IMR-90 (cell line): ENCODE results near the gene DDT. TPM values are rescaled to one million over a fixed set of nuclear protein-coding genes. Genes with fewer than 3 reads are reported as not detected.

ENCODE experiments used
- ATAC-seq: fragments of 200-7000 bp; cut with Tn5 transposase; 2 replicates; pipeline ENCODE4 v1.9.1; 2020; ENCODE audit warnings: low read depth, mild to moderate bottlenecking, moderate library complexity
- BruUV-seq: library from RNA; stranded (reverse); fragments of 400-500 nt; replicated peaks from 2 replicates; lab custom pipeline; 2021; lab: Mats Ljungman, UMichigan
- CTCF ChIA-PET: fragments of 300-600 bp; formaldehyde crosslinking; extraction: SDS; loops from one replicate; lab custom pipeline; 2021; ENCODE audit warnings: antibody characterized with exemption; lab: Yijun Ruan, JAX
- POLR2A ChIA-PET: fragments of 300-600 bp; sonication (Branson Sonifier 250); formaldehyde crosslinking; loops from one replicate; lab custom pipeline; 2022; ENCODE audit warnings: antibody characterized with exemption; ENCODE audit not compliant: unreplicated experiment; lab: Charles Lee
- DNase-seq: peaks from one replicate; pipeline ENCODE4 v3.0.0; 2013
- H2AFZ ChIP-seq: replicated peaks from 2 replicates; pipeline ENCODE3; 2013; ENCODE audit warnings: low read length, mild to moderate bottlenecking; ENCODE audit not compliant: poor library complexity
- H2AK5ac ChIP-seq: 2 replicates; pipeline ENCODE4 v1.6.1; 2013; ENCODE audit warnings: low read depth, low read length, inconsistent platforms
- H2AK9ac ChIP-seq: replicated peaks from 2 replicates; pipeline ENCODE3; 2013; ENCODE audit warnings: mild to moderate bottlenecking, low read depth, low read length, moderate library complexity; ENCODE audit not compliant: poor library complexity
- H2BK120ac ChIP-seq: 2 replicates; pipeline ENCODE4 v1.6.1; 2013; ENCODE audit warnings: low read depth, low read length, inconsistent platforms
- H2BK15ac ChIP-seq: 3 replicates; pipeline ENCODE4 v1.6.1; 2013; ENCODE audit warnings: low read depth, low read length, inconsistent platforms
- H2BK20ac ChIP-seq: 2 replicates; pipeline ENCODE4 v1.6.1; 2013; ENCODE audit warnings: low read depth, mild to moderate bottlenecking, inconsistent platforms, low read length, moderate library complexity
- H2BK5ac ChIP-seq: 2 replicates; pipeline ENCODE4 v1.6.1; 2013; ENCODE audit warnings: mild to moderate bottlenecking, low read depth, low read length, inconsistent platforms; ENCODE audit not compliant: poor library complexity, severe bottlenecking
- H3K14ac ChIP-seq: replicated peaks from 2 replicates; pipeline ENCODE4 v1.6.1; 2013; ENCODE audit warnings: low read depth, low read length, inconsistent platforms
- H3K18ac ChIP-seq: 2 replicates; pipeline ENCODE4 v1.6.1; 2013; ENCODE audit warnings: low read depth, low read length, control low read depth
- H3K23ac ChIP-seq: 2 replicates; pipeline ENCODE4 v1.6.1; 2013; ENCODE audit warnings: low read depth, low read length, inconsistent platforms
- H3K27ac ChIP-seq: 2 replicates; pipeline ENCODE4 v1.5.1; 2013; ENCODE audit warnings: mild to moderate bottlenecking, control low read depth, low read length; ENCODE audit not compliant: insufficient read depth
- H3K27me3 ChIP-seq: 2 replicates; pipeline ENCODE4 v1.6.1; 2013; ENCODE audit warnings: low read length; ENCODE audit not compliant: control insufficient read depth, insufficient read depth
- H3K36me3 ChIP-seq: 2 replicates; pipeline ENCODE4 v1.6.1; 2013; ENCODE audit warnings: low read length, mixed read lengths; ENCODE audit not compliant: control insufficient read depth, insufficient read depth
- H3K4ac ChIP-seq: 2 replicates; pipeline ENCODE4 v1.6.1; 2013; ENCODE audit warnings: low read depth, low read length, inconsistent platforms
- H3K4me1 ChIP-seq: 2 replicates; pipeline ENCODE4 v1.6.1; 2013; ENCODE audit warnings: low read length, mixed read lengths; ENCODE audit not compliant: control insufficient read depth, insufficient read depth
- H3K4me2 ChIP-seq: 2 replicates; pipeline ENCODE4 v1.6.1; 2013; ENCODE audit warnings: low read depth, mild to moderate bottlenecking, control low read depth, low read length, moderate library complexity
- H3K4me3 ChIP-seq: 2 replicates; pipeline ENCODE4 v1.5.1; 2013; ENCODE audit warnings: low read depth, mild to moderate bottlenecking, control low read depth, low read length, moderate library complexity; ENCODE audit not compliant: insufficient read depth
- H3K56ac ChIP-seq: 2 replicates; pipeline ENCODE4 v1.6.1; 2013; ENCODE audit warnings: low read length, inconsistent platforms; ENCODE audit not compliant: insufficient read depth; ENCODE audit errors: extremely low read depth
- H3K79me1 ChIP-seq, 2 experiments: 2 replicates each; pipeline ENCODE4 v1.6.1; 2013; ENCODE audit warnings: low read length in 2 of 2, inconsistent platforms in 1 of 2, low read depth in 1 of 2
- H3K9ac ChIP-seq: 2 replicates; pipeline ENCODE4 v1.6.1; 2013; ENCODE audit warnings: low read depth, low read length, control low read depth
- H3K9me1 ChIP-seq: 2 replicates; pipeline ENCODE4 v1.6.1; 2013; ENCODE audit warnings: low read length, inconsistent platforms; ENCODE audit not compliant: insufficient read depth
- H3K9me3 ChIP-seq: 2 replicates; pipeline ENCODE4 v1.6.1; 2013; ENCODE audit warnings: low read length; ENCODE audit not compliant: control insufficient read depth, insufficient read depth
- H4K20me1 ChIP-seq: 2 replicates; pipeline ENCODE4 v1.6.1; 2013; ENCODE audit warnings: low read length, inconsistent platforms; ENCODE audit not compliant: insufficient read depth
- H4K5ac ChIP-seq: 2 replicates; pipeline ENCODE4 v1.6.1; 2013; ENCODE audit warnings: mild to moderate bottlenecking, low read depth, low read length, control low read depth
- H4K8ac ChIP-seq, 2 experiments: 2 replicates each; pipeline ENCODE4 v1.6.1; 2013; ENCODE audit warnings: low read depth in 2 of 2, low read length in 2 of 2, control low read depth in 1 of 2, inconsistent platforms in 1 of 2
- H4K91ac ChIP-seq: 2 replicates; pipeline ENCODE4 v1.6.1; 2013; ENCODE audit warnings: low read depth, low read length, inconsistent platforms; ENCODE audit not compliant: insufficient read depth
- BHLHE40 ChIP-seq: fragments of 150-350 bp; IDR thresholded peaks from 2 replicates; pipeline ENCODE4 v1.6.1; 2016; ENCODE audit warnings: mild to moderate bottlenecking, low read depth, low read length
- CHD1 ChIP-seq: IDR thresholded peaks from 2 replicates; pipeline ENCODE4 v1.6.1; 2012; ENCODE audit warnings: low read depth, low read length, improper control_type of control experiment
- CTCF ChIP-seq: conservative IDR thresholded peaks from 2 replicates; pipeline ENCODE4 v1.5.1; 2012; ENCODE audit warnings: mild to moderate bottlenecking, low read depth, low read length, improper control_type of control experiment
- MAFK ChIP-seq: IDR thresholded peaks from 2 replicates; pipeline ENCODE4 v1.6.1; 2012; ENCODE audit warnings: low read depth, low read length, improper control_type of control experiment
- RCOR1 ChIP-seq: IDR thresholded peaks from 2 replicates; pipeline ENCODE4 v1.6.1; 2012; ENCODE audit warnings: mild to moderate bottlenecking, low read length, improper control_type of control experiment; ENCODE audit not compliant: insufficient replicate concordance
- RFX5 ChIP-seq: IDR thresholded peaks from 2 replicates; pipeline ENCODE4 v1.8.0; 2012; ENCODE audit warnings: low read depth, mild to moderate bottlenecking, low read length, moderate library complexity
- SMC3 ChIP-seq: fragments of 150-350 bp; IDR thresholded peaks from 2 replicates; pipeline ENCODE4 v1.6.1; 2016; ENCODE audit warnings: low read depth, mild to moderate bottlenecking, antibody characterized with exemption, low read length, moderate library complexity
- USF2 ChIP-seq: fragments of 150-350 bp; IDR thresholded peaks from 2 replicates; pipeline ENCODE4 v1.6.1; 2017; ENCODE audit warnings: mild to moderate bottlenecking, antibody characterized with exemption, low read length, low read depth
- WGBS, 2 experiments: methylation state at CpG; one replicate each; pipeline versions ENCODE4 v1.1.5 to v1.1.7; 2013; ENCODE audit warnings: missing lambda C conversion rate in 2 of 2; ENCODE audit not compliant: insufficient read length in 1 of 2; ENCODE audit errors: extremely low coverage in 2 of 2; 5-methylcytosine and 5-hydroxymethylcytosine counted together
- dilution Hi-C: fragments of 300-500 bp; cut with HindIII; formaldehyde crosslinking; loops from one replicate; pipeline ENCODE4 v1.14.3; 2018; ENCODE audit warnings: low sequenced_read_pairs; ENCODE audit not compliant: unreplicated experiment
- in situ Hi-C: fragments of 300-500 bp; cut with MboI; formaldehyde crosslinking; loops from 3 replicates; pipeline ENCODE4 v1.14.3; 2019; ENCODE audit warnings: low sequenced_read_pairs, inconsistent platforms, mixed read lengths
- intact Hi-C: fragments of 100-400 bp; cut with micrococcal nuclease; formaldehyde crosslinking; loops from 2 replicates; pipeline ENCODE4 v1.10.0; 2022
- polyA plus RNA-seq, 3 experiments: library from polyadenylated mRNA; depleted of rRNA; stranded (reverse); fragments of >200 nt; gene quantifications; 2 replicates each; pipeline ENCODE4 v1.2.3, GENCODE V29; 2012; ENCODE audit warnings: low replicate concordance in 1 of 3
- total RNA-seq: library from RNA; depleted of rRNA; stranded (reverse); fragments of >200 nt; gene quantifications from 2 replicates; pipeline ENCODE4 v1.2.3, GENCODE V29; 2012
- TF ChIP-seq, protein P1 (sequence below): fragments of 150-350 bp; IDR thresholded peaks from 2 replicates; pipeline ENCODE4 v1.6.1; 2016; ENCODE audit warnings: low read depth, mild to moderate bottlenecking, low read length, moderate library complexity, borderline replicate concordance

The DDT gene
- total and polyA plus RNA-seq, 2 of the 4 experiments (the other 2 are of a cell fraction), result 54.8 to 151 TPM

DNA sequence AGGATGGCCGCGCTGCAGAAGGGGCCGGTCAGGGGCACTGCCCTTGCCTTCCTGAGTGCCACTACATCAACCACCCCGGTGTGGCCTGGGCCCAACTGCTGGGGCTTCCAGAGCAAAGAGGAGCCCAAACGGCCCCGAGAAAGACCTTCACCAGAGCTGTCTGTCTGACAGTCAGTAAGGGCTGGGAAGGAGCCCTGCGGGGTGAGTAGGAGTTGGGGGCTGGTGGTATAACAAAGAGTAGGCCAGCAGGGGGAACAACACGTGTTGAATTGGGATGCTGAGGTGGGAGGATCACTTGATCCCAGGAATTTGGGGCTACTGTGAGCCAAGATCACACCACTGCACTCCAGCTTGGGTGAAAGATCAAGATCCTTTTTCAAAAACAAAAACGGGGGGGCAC, 27.1 kb upstream of the DDT start:
- Histone ChIP-seq H3K9ac (no peak overlapping the region), H2BK5ac (no peak overlapping the region), H3K4me2 (no peak overlapping the region), H3K4me1 (no peaks in the 10 kb centered on the region), H3K56ac (no peak overlapping the region), H3K4me3 (no peak overlapping the region), H3K79me1 (no peaks in the 10 kb centered on the region), H3K9me1 (no peaks in the 10 kb centered on the region), H3K14ac (no peak overlapping the region), H4K20me1 (no peaks in the 10 kb centered on the region), H2AK9ac (no peak overlapping the region), H2BK15ac (no peak overlapping the region), H4K5ac (no peak overlapping the region), H2BK20ac (no peak overlapping the region), H3K18ac (no peak overlapping the region), H2AK5ac (no peak overlapping the region), H3K27me3 (no peaks in the 10 kb centered on the region; the same call in 1 of the 2 replicates), H4K8ac (no peak overlapping the region), H2BK120ac (no peak overlapping the region), H3K4ac (no peak overlapping the region), H4K91ac (no peak overlapping the region), H3K36me3 (no peaks in the 10 kb centered on the region), H2AFZ (no peak overlapping the region), H3K23ac (no peak overlapping the region), H3K9me3 (no peaks in the 10 kb centered on the region), H3K27ac (no peak overlapping the region)
- ATAC-seq (no peak), DNase-seq (no peak)
- 43% methylated on average over 2 of the region's 9 CpGs; no CpG with 5 or more reads in 1 of the 2 experiments for WGBS, 2 experiments
- POLR2A ChIA-PET, result no interaction called here
- BruUV-seq, result no TSS peak
- in situ Hi-C loops (no loop called here), intact Hi-C loops (no loop called here), dilution Hi-C loops (no loop called here)
- CTCF ChIA-PET, result no interaction called here
- TF ChIP-seq, protein P1, sequence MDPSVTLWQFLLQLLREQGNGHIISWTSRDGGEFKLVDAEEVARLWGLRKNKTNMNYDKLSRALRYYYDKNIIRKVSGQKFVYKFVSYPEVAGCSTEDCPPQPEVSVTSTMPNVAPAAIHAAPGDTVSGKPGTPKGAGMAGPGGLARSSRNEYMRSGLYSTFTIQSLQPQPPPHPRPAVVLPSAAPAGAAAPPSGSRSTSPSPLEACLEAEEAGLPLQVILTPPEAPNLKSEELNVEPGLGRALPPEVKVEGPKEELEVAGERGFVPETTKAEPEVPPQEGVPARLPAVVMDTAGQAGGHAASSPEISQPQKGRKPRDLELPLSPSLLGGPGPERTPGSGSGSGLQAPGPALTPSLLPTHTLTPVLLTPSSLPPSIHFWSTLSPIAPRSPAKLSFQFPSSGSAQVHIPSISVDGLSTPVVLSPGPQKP, result no peak
- TF ChIP-seq CTCF (no peak), BHLHE40 (no peak), RCOR1 (no peak), RFX5 (no peak), CHD1 (no peak), USF2 (no peak), MAFK (no peak), SMC3 (no peak)
